Measurements from ENCODE around the gene RELT. TPM values are rescaled to one million over a fixed set of nuclear protein-coding genes. Genes with fewer than 3 reads are reported as not detected.
A peak's percentile ranks its signal among the peaks of the same experiment; 100 is the strongest.

RELT gene
- total RNA-seq, 1 experiment from 2014 or later: 7.8 TPM

- Histone ChIP-seq H2AFZ (no peak overlapping the region), H3K27ac (no peak overlapping the region), H3K27me3 (ENCODE audit: insufficient read depth, low read depth) (no peaks in the 10 kb centered on the region), H3K79me2 (ENCODE audit: low read depth) (peaks cover 57% of the 10 kb centered on the region), H4K20me1 (ENCODE audit: insufficient read depth) (peaks cover 24% of the 10 kb centered on the region; the same call in 1 of the 2 replicates), H3K36me3 (ENCODE audit: low read depth) (no peaks in the 10 kb centered on the region), H3K4me2 (no peak overlapping the region), H3K4me3 (no peak overlapping the region), H3K4me1 (replicated peaks; ENCODE audit: insufficient read depth) (0 out of 2 replicates have a peak, but pooled peaks cover 11% of the 10 kb centered on the region), H3K9me2 (ENCODE audit: insufficient read depth) (no peaks in the 10 kb centered on the region), H3F3A (ENCODE audit: insufficient read depth, low read depth) (no peaks in the 10 kb centered on the region), H3K9me3 (ENCODE audit: insufficient read depth, low read depth) (no peaks in the 10 kb centered on the region)
- DNase-seq: peak in 1 of 2 experiments; percentile 31
- intact Hi-C loops (cut with micrococcal nuclease; ENCODE audit: unreplicated experiment): loop anchor here (10.0 kb wide), 1 partner anchor 699 kb away; no protein-coding TSS in a partner anchor
- BruUV-seq (replicated peaks): no TSS peak
- ChIA-PET CTCF (no interaction called here), POLR2A (ENCODE audit: unreplicated experiment) (no interaction called here)
- TF ChIP-seq CTCF (conservative IDR thresholded peaks at IDR 0.05) (no peak), EZH2 (IDR thresholded peaks at IDR 0.05; ENCODE audit: low read depth) (no peak)
Measured at GRCh38 chr11:73383249-73384124, 7.3 kb downstream of the RELT start.

- ChIA-PET CTCF (no interaction called here), POLR2A (ENCODE audit: unreplicated experiment) (no interaction called here)
- H3K79me2 ChIP-seq (ENCODE audit: low read depth): peaks cover 51% of the 10 kb centered on the region
- peaks cover 24% of the 10 kb centered on the region; the same call in 1 of the 2 replicates for H4K20me1 ChIP-seq (ENCODE audit: insufficient read depth)
- no peaks in the 10 kb centered on the region for H3K27me3 ChIP-seq (ENCODE audit: insufficient read depth, low read depth)
- H3K9me3 ChIP-seq (ENCODE audit: insufficient read depth, low read depth): no peaks in the 10 kb centered on the region
- H3K27ac ChIP-seq: no peak overlapping the region
- H3F3A ChIP-seq (ENCODE audit: insufficient read depth, low read depth): no peaks in the 10 kb centered on the region
- TF ChIP-seq EZH2 (IDR thresholded peaks at IDR 0.05; ENCODE audit: low read depth) (no peak), CTCF (conservative IDR thresholded peaks at IDR 0.05) (no peak)
- H2AFZ ChIP-seq: no peak overlapping the region
- 0 out of 2 replicates have a peak, but pooled peaks cover 14% of the 10 kb centered on the region for H3K4me1 ChIP-seq (replicated peaks; ENCODE audit: insufficient read depth)
- no TSS peak for BruUV-seq (replicated peaks)
- intact Hi-C loops (cut with micrococcal nuclease; ENCODE audit: unreplicated experiment): loop anchor here (10.0 kb wide), 1 partner anchor 699 kb away; no protein-coding TSS in a partner anchor
- no peaks in the 10 kb centered on the region for H3K9me2 ChIP-seq (ENCODE audit: insufficient read depth)
- H3K4me3 ChIP-seq: no peak overlapping the region
- DNase-seq: no peak
- no peak overlapping the region for H3K4me2 ChIP-seq
- no peaks in the 10 kb centered on the region for H3K36me3 ChIP-seq (ENCODE audit: low read depth)
Measured at GRCh38 chr11:73384125-73384441, 7.9 kb downstream of the RELT start.

- Histone ChIP-seq H3K27ac (no peak overlapping the region), H3K9me3 (ENCODE audit: insufficient read depth, low read depth) (no peaks in the 10 kb centered on the region), H3K36me3 (ENCODE audit: low read depth) (no peaks in the 10 kb centered on the region), H3K4me3 (no peak overlapping the region), H3K4me2 (no peak overlapping the region), H2AFZ (no peak overlapping the region), H3K9me2 (ENCODE audit: insufficient read depth) (no peaks in the 10 kb centered on the region), H3K4me1 (replicated peaks; ENCODE audit: insufficient read depth) (0 out of 2 replicates have a peak, but pooled peaks cover 14% of the 10 kb centered on the region), H3K79me2 (ENCODE audit: low read depth) (peaks cover 48% of the 10 kb centered on the region), H3K27me3 (ENCODE audit: insufficient read depth, low read depth) (no peaks in the 10 kb centered on the region), H4K20me1 (ENCODE audit: insufficient read depth) (peaks cover 24% of the 10 kb centered on the region; the same call in 1 of the 2 replicates), H3F3A (ENCODE audit: insufficient read depth, low read depth) (no peaks in the 10 kb centered on the region)
- no peak for DNase-seq
- ChIA-PET POLR2A (ENCODE audit: unreplicated experiment) (no interaction called here), CTCF (interaction anchor here (0.5 to 1.2 kb wide), 2 partner anchors 33 to 1176 kb away, joined by 5 to 10 read pairs; no protein-coding TSS in a partner anchor)
- TF ChIP-seq EZH2 (IDR thresholded peaks at IDR 0.05; ENCODE audit: low read depth) (no peak), CTCF (conservative IDR thresholded peaks at IDR 0.05) (no peak)
- no TSS peak for BruUV-seq (replicated peaks)
- intact Hi-C loops (cut with micrococcal nuclease; ENCODE audit: unreplicated experiment): loop anchor here (10.0 kb wide), 1 partner anchor 700 kb away; no protein-coding TSS in a partner anchor
Measured at GRCh38 chr11:73384531-73384871, 8.3 kb downstream of the RELT start.
